ENCODE results near the gene SLC6A3. TPM values are rescaled to one million over a fixed set of nuclear protein-coding genes. Genes with fewer than 3 reads are reported as not detected.

SLC6A3 gene
- total and polyA plus RNA-seq, 2 of the 13 experiments (the other 11 are each of a cell fraction or from before 2014, with no cell fraction given) = 0.01 TPM; not detected in 1

DNA sequence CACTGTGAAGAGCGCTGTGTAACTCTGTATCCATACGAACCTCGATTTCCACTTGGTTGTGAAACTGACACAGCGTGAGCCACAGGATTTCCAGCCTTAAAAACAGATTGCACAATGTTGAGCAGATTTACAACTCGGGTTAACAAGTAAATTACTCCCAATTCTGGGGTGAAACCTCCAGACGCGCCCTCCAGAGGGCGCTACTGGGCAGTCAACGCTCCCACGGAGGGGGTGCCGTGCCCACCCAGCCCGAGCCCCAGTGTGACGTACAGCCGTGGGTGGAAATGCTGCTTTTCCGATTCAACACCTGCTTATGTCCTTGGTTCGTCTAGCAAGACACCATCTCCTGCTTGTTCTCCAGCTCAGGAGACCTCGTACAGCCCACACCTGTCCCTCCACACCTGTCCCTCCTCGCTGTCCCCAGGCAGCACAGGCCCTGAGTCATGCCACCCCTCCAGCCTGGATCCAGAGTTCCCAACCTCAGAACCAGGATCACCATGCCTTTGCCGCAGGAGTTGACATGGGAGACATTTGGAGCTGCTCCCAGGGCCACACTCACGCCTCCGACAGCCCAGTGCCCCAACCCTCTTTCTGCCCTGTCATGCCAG is 34.4 kb upstream of the SLC6A3 start (continued):
- peak; percentile 46; the same call in 1 of the 2 replicates for TF ChIP-seq ZNF687 (CRISPR knock-in tag; IDR thresholded peaks at IDR 0.05)
- peak; percentile 74 for TF ChIP-seq CTCF (CRISPR knock-in tag; IDR thresholded peaks at IDR 0.05)
- no peak for TF ChIP-seq HMGA1 (CRISPR knock-in tag; conservative IDR thresholded peaks at IDR 0.05)
- TF ChIP-seq HMG20B (CRISPR knock-in tag; conservative IDR thresholded peaks at IDR 0.05) = no peak
- TF ChIP-seq ZNF572 (CRISPR knock-in tag; IDR thresholded peaks at IDR 0.05) = no peak
- TF ChIP-seq, protein P1, sequence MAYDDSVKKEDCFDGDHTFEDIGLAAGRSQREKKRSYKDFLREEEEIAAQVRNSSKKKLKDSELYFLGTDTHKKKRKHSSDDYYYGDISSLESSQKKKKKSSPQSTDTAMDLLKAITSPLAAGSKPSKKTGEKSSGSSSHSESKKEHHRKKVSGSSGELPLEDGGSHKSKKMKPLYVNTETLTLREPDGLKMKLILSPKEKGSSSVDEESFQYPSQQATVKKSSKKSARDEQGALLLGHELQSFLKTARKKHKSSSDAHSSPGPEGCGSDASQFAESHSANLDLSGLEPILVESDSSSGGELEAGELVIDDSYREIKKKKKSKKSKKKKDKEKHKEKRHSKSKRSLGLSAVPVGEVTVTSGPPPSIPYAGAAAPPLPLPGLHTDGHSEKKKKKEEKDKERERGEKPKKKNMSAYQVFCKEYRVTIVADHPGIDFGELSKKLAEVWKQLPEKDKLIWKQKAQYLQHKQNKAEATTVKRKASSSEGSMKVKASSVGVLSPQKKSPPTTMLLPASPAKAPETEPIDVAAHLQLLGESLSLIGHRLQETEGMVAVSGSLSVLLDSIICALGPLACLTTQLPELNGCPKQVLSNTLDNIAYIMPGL (CRISPR knock-in tag; IDR thresholded peaks at IDR 0.05; ENCODE audit: borderline replicate concordance in 1 of 2, low read depth in 1 of 2) = 0 out of 4 replicates have a peak, but pooled peaks of 1 of the 2 experiments have one; percentile 36
- TF ChIP-seq, protein P2, sequence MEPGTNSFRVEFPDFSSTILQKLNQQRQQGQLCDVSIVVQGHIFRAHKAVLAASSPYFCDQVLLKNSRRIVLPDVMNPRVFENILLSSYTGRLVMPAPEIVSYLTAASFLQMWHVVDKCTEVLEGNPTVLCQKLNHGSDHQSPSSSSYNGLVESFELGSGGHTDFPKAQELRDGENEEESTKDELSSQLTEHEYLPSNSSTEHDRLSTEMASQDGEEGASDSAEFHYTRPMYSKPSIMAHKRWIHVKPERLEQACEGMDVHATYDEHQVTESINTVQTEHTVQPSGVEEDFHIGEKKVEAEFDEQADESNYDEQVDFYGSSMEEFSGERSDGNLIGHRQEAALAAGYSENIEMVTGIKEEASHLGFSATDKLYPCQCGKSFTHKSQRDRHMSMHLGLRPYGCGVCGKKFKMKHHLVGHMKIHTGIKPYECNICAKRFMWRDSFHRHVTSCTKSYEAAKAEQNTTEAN (CRISPR knock-in tag; conservative IDR thresholded peaks at IDR 0.05) = no peak
- TF ChIP-seq FOSL1 (CRISPR knock-in tag; IDR thresholded peaks at IDR 0.05; ENCODE audit: borderline replicate concordance) = no peak
- TF ChIP-seq HIC2 (CRISPR knock-in tag; IDR thresholded peaks at IDR 0.05; ENCODE audit: low read depth) = no peak
- TF ChIP-seq, protein P3, sequence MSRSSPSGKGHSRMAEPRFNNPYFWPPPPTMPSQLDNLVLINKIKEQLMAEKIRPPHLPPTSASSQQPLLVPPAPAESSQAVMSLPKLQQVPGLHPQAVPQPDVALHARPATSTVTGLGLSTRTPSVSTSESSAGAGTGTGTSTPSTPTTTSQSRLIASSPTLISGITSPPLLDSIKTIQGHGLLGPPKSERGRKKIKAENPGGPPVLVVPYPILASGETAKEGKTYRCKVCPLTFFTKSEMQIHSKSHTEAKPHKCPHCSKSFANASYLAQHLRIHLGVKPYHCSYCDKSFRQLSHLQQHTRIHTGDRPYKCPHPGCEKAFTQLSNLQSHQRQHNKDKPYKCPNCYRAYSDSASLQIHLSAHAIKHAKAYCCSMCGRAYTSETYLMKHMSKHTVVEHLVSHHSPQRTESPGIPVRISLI (CRISPR knock-in tag; IDR thresholded peaks at IDR 0.05; ENCODE audit: borderline replicate concordance) = no peak
- no peak for TF ChIP-seq PHF8 (CRISPR knock-in tag; IDR thresholded peaks at IDR 0.05)
- TF ChIP-seq MLX (CRISPR knock-in tag; IDR thresholded peaks at IDR 0.05) = no peak
- TF ChIP-seq, protein P4, sequence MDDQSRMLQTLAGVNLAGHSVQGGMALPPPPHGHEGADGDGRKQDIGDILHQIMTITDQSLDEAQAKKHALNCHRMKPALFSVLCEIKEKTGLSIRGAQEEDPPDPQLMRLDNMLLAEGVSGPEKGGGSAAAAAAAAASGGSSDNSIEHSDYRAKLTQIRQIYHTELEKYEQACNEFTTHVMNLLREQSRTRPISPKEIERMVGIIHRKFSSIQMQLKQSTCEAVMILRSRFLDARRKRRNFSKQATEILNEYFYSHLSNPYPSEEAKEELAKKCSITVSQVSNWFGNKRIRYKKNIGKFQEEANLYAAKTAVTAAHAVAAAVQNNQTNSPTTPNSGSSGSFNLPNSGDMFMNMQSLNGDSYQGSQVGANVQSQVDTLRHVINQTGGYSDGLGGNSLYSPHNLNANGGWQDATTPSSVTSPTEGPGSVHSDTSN (CRISPR knock-in tag; IDR thresholded peaks at IDR 0.05; ENCODE audit: borderline replicate concordance) = no peak
